Chondrocyte (in vitro differentiated cells): Measurements from ENCODE around the gene ACP7. TPM values are rescaled to one million over a fixed set of nuclear protein-coding genes. Genes with fewer than 3 reads are reported as not detected.
"Not testable (repeated sequence)": the region's sequence is repeated elsewhere in the genome, so short reads cannot be mapped to it uniquely, and the experiment has no call there.

Experiments
- DNase-seq: peaks from one replicate; pipeline ENCODE4 v3.0.0; 2021; ENCODE audit warnings: mixed read lengths, low spot score
- H3K27ac Mint-ChIP-seq: one replicate; pipeline ENCODE4 v1.8.0; 2021; ENCODE audit warnings: mild to moderate bottlenecking, moderate library complexity, mixed read lengths; ENCODE audit not compliant: unreplicated experiment
- H3K27me3 Mint-ChIP-seq: 2 replicates; pipeline ENCODE4 v1.8.0; 2021; ENCODE audit warnings: low read depth, mixed read lengths
- H3K36me3 Mint-ChIP-seq: 2 replicates; pipeline ENCODE4 v1.8.0; 2021; ENCODE audit warnings: low read depth, mixed read lengths
- H3K4me1 Mint-ChIP-seq: 2 replicates; pipeline ENCODE4 v1.8.0; 2021; ENCODE audit warnings: low read depth, mild to moderate bottlenecking, mixed read lengths
- H3K4me3 Mint-ChIP-seq: one replicate; pipeline ENCODE4 v1.8.0; 2021; ENCODE audit warnings: mild to moderate bottlenecking, moderate library complexity, mixed read lengths; ENCODE audit not compliant: unreplicated experiment
- H3K9me3 Mint-ChIP-seq: 2 replicates; pipeline ENCODE4 v1.8.0; 2021; ENCODE audit warnings: low read depth, mixed read lengths
- CTCF ChIP-seq: fragments of 200-600 bp; sonication (generic); IDR thresholded peaks from 2 replicates; pipeline ENCODE4 v1.5.0; 2021; ENCODE audit warnings: antibody characterized with exemption, mild to moderate bottlenecking, moderate library complexity
- total RNA-seq: library from RNA; stranded (reverse); gene quantifications from 3 replicates; pipeline ENCODE4 v1.2.1, GENCODE V29; 2021

Gene ACP7
- total RNA-seq, 1 donor from 2014 or later = not detected

GRCh38 chr19:39115105-39115847 lies 31.1 kb downstream of the ACP7 start:
- Mint-ChIP-seq H3K27ac (no peak overlapping the region), H3K4me3 (no peak overlapping the region), H3K9me3 (no peaks in the 10 kb centered on the region), H3K36me3 (no peaks in the 10 kb centered on the region), H3K27me3 (peaks cover 12% of the 10 kb centered on the region), H3K4me1 (peaks cover 4% of the 10 kb centered on the region)
- no peak for TF ChIP-seq CTCF
- DNase-seq = no peak

DNA sequence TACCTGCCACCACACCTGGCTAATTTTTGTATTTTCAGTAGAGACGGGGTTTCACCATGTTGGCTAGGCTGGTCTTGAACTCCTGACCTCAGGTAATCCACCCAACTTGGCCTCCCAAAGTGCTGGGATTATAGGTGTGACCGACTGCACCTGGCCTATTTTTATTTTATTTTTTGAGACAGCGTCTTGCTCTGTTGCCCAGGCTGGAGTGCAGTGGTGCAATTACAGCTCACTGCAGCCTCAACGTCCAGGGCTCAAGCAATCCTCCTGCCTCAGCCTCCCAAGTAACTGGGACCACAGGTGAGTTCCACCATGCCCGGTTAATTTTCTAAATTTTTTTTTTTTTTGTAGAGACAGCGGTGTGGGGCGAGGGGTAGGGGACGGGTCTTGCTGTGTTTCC lies 32.9 kb downstream of the ACP7 start:
- not testable (repeated sequence) for H3K4me1 Mint-ChIP-seq, H3K4me3 Mint-ChIP-seq, H3K27ac Mint-ChIP-seq, DNase-seq, H3K36me3 Mint-ChIP-seq, H3K9me3 Mint-ChIP-seq
- peaks cover 13% of the 10 kb centered on the region for H3K27me3 Mint-ChIP-seq

GRCh38 chr19:39119830-39120229 lies 35.7 kb downstream of the ACP7 start:
- H3K36me3 Mint-ChIP-seq = no peaks in the 10 kb centered on the region

DNA sequence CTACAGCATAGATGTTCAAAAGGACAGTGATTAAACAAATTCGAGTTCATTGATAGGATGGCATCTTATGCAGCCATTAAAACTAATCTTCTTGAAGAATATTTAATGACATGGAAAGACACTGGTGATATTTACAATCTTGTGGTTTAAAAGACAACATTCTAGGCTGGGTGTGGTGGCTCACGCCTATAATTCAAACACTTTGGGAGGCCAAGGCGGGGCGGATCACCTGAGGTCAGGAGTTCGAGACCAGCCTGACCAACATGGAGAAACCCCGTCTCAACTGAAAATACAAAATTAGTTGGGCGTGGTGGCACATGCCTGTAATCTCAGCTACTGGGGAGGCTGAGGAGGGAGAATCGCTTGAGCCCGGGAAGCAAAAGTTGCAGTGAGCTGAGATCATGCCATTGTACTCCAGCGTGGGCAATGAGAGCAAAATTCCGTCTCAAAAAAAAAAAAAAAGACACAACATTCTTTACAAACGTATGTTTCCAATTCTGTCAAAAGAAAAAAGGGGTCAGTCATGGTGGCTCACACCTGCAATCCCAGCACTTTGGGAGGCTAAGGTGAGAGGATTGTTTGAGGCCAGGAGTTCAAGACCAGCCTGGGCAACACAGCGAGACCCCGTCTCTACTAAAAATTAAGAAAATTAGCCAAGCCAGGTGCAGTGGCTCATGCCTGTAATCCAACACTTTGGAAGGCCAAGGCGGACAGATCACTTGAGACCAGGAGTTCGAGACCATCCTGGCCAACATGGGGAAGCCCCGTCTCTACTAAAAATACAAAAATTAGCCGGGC lies 39.0 kb downstream of the ACP7 start:
- TF ChIP-seq CTCF = no peak
- Mint-ChIP-seq H3K4me1 (peaks cover 24% of the 10 kb centered on the region), H3K36me3 (peaks cover 1% of the 10 kb centered on the region), H3K27ac (no peak overlapping the region), H3K4me3 (no peak overlapping the region), H3K9me3 (no peaks in the 10 kb centered on the region), H3K27me3 (peaks cover 3% of the 10 kb centered on the region)
- no peak for DNase-seq

More at GRCh38 chr19:39119830-39120229, 35.7 kb downstream of the ACP7 start:
- Mint-ChIP-seq H3K4me3 (no peak overlapping the region), H3K27ac (no peak overlapping the region), H3K27me3 (peaks cover 9% of the 10 kb centered on the region), H3K9me3 (no peaks in the 10 kb centered on the region), H3K4me1 (no peaks in the 10 kb centered on the region)
- no peak for DNase-seq
- no peak for TF ChIP-seq CTCF

GRCh38 chr19:39124136-39124764 lies 40.1 kb downstream of the ACP7 start:
- Mint-ChIP-seq H3K27ac (no peak overlapping the region), H3K36me3 (peaks cover 1% of the 10 kb centered on the region), H3K4me1 (peaks cover 35% of the 10 kb centered on the region)

More at GRCh38 chr19:39124136-39124764, 40.1 kb downstream of the ACP7 start:
- Mint-ChIP-seq H3K27me3 (peaks cover 3% of the 10 kb centered on the region), H3K4me3 (no peak overlapping the region), H3K9me3 (no peaks in the 10 kb centered on the region)
- TF ChIP-seq CTCF = no peak
- no peak for DNase-seq
